RWPE2 (cell line): ENCODE data around the gene DIAPH2.

Experiments
- ATAC-seq: fragments of 200-7000 bp; cut with Tn5 transposase; 3 replicates; pipeline ENCODE4 v1.9.1; 2021; ENCODE audit warnings: low read depth
- DNase-seq: peaks from one replicate; pipeline ENCODE4 v3.0.0-alpha.2; 2020; ENCODE audit warnings: low spot score
- H3K27ac ChIP-seq: fragments of 450-650 bp; 2 replicates; pipeline ENCODE4 v1.5.1; 2017; ENCODE audit warnings: mild to moderate bottlenecking; ENCODE audit not compliant: poor library complexity, severe bottlenecking
- H3K27me3 ChIP-seq: fragments of 250-450 bp; sonication (Bioruptor Pico); 2 replicates; pipeline ENCODE4 v1.5.1; 2021; ENCODE audit warnings: mild to moderate bottlenecking, moderate library complexity; ENCODE audit not compliant: insufficient read depth, poor library complexity, severe bottlenecking
- H3K36me3 ChIP-seq: fragments of 250-450 bp; sonication (Bioruptor Pico); 2 replicates; pipeline ENCODE4 v1.5.1; 2020; ENCODE audit warnings: low read depth, mild to moderate bottlenecking, moderate library complexity
- H3K4me1 ChIP-seq: fragments of 250-450 bp; sonication (Bioruptor Pico); 2 replicates; pipeline ENCODE4 v1.5.1; 2021; ENCODE audit warnings: mild to moderate bottlenecking, moderate library complexity; ENCODE audit not compliant: insufficient read depth, poor library complexity, severe bottlenecking
- H3K4me3 ChIP-seq: fragments of 250-450 bp; sonication (Bioruptor Pico); 2 replicates; pipeline ENCODE4 v1.5.1; 2021; ENCODE audit warnings: mild to moderate bottlenecking, moderate library complexity; ENCODE audit not compliant: severe bottlenecking
- H3K9me3 ChIP-seq: fragments of 250-450 bp; sonication (Bioruptor Pico); 2 replicates; pipeline ENCODE4 v1.5.1; 2021; ENCODE audit warnings: mild to moderate bottlenecking, moderate library complexity; ENCODE audit not compliant: severe bottlenecking
- TF ChIP-seq, protein P1 (sequence below): fragments of 450-650 bp; IDR thresholded peaks from one replicate; pipeline ENCODE4 v1.5.1; 2017; ENCODE audit warnings: mild to moderate bottlenecking, moderate library complexity; ENCODE audit not compliant: poor library complexity, severe bottlenecking

Gene DIAPH2

GRCh38 chrX:97027384-97027922, 342.8 kb downstream of the DIAPH2 start:
- no peak overlapping the region for H3K4me3 ChIP-seq
- TF ChIP-seq, protein P1, sequence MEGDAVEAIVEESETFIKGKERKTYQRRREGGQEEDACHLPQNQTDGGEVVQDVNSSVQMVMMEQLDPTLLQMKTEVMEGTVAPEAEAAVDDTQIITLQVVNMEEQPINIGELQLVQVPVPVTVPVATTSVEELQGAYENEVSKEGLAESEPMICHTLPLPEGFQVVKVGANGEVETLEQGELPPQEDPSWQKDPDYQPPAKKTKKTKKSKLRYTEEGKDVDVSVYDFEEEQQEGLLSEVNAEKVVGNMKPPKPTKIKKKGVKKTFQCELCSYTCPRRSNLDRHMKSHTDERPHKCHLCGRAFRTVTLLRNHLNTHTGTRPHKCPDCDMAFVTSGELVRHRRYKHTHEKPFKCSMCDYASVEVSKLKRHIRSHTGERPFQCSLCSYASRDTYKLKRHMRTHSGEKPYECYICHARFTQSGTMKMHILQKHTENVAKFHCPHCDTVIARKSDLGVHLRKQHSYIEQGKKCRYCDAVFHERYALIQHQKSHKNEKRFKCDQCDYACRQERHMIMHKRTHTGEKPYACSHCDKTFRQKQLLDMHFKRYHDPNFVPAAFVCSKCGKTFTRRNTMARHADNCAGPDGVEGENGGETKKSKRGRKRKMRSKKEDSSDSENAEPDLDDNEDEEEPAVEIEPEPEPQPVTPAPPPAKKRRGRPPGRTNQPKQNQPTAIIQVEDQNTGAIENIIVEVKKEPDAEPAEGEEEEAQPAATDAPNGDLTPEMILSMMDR: no peak
- H3K27ac ChIP-seq: no peak overlapping the region
- H3K27me3 ChIP-seq: no peaks in the 10 kb centered on the region
- no peaks in the 10 kb centered on the region for H3K36me3 ChIP-seq
- H3K9me3 ChIP-seq: no peaks in the 10 kb centered on the region
- ATAC-seq: no peak
- no peaks in the 10 kb centered on the region for H3K4me1 ChIP-seq
- DNase-seq: no peak

GRCh38 chrX:97030463-97030862, 345.8 kb downstream of the DIAPH2 start:
- TF ChIP-seq, protein P1: no peak
- no peaks in the 10 kb centered on the region for H3K27me3 ChIP-seq
- no peaks in the 10 kb centered on the region for H3K36me3 ChIP-seq
- H3K27ac ChIP-seq: no peak overlapping the region
- no peaks in the 10 kb centered on the region for H3K4me1 ChIP-seq
- no peak for ATAC-seq
- no peak for DNase-seq
- no peaks in the 10 kb centered on the region for H3K9me3 ChIP-seq
- no peak overlapping the region for H3K4me3 ChIP-seq

- TF ChIP-seq, protein P1: no peak
- no peak overlapping the region for H3K4me3 ChIP-seq
- no peaks in the 10 kb centered on the region for H3K9me3 ChIP-seq
- DNase-seq (no peak), ATAC-seq (no peak)
- no peaks in the 10 kb centered on the region for H3K27me3 ChIP-seq
- no peaks in the 10 kb centered on the region for H3K36me3 ChIP-seq
- H3K4me1 ChIP-seq: no peaks in the 10 kb centered on the region
- H3K27ac ChIP-seq: no peak overlapping the region
These were observed 346.3 kb downstream of the DIAPH2 start for GRCh38 chrX:97030947-97031346.

GRCh38 chrX:97039363-97040029, 354.9 kb downstream of the DIAPH2 start:
- no peaks in the 10 kb centered on the region for H3K36me3 ChIP-seq
- TF ChIP-seq, protein P1: no peak
- no peak overlapping the region for H3K4me3 ChIP-seq
- H3K9me3 ChIP-seq: no peaks in the 10 kb centered on the region
- H3K27me3 ChIP-seq: no peaks in the 10 kb centered on the region
- ATAC-seq: no peak
- no peak for DNase-seq
- H3K4me1 ChIP-seq: no peaks in the 10 kb centered on the region
- no peak overlapping the region for H3K27ac ChIP-seq

GRCh38 chrX:97045470-97045869, 360.8 kb downstream of the DIAPH2 start:
- Histone ChIP-seq H3K4me1 (no peaks in the 10 kb centered on the region), H3K36me3 (no peaks in the 10 kb centered on the region), H3K27me3 (no peaks in the 10 kb centered on the region), H3K9me3 (no peaks in the 10 kb centered on the region), H3K27ac (no peak overlapping the region), H3K4me3 (no peak overlapping the region)
- TF ChIP-seq, protein P1: no peak
- DNase-seq (no peak), ATAC-seq (no peak)
